HG03457 (cell line): ENCODE measurements around the gene KCND3.

Source experiments
- ATAC-seq: cut with Tn5 transposase; IDR thresholded peaks from one replicate; pipeline ENCODE4 v1.9.1; 2021; ENCODE audit warnings: moderate number of reproducible peaks; ENCODE audit not compliant: unreplicated experiment

KCND3 gene

DNA sequence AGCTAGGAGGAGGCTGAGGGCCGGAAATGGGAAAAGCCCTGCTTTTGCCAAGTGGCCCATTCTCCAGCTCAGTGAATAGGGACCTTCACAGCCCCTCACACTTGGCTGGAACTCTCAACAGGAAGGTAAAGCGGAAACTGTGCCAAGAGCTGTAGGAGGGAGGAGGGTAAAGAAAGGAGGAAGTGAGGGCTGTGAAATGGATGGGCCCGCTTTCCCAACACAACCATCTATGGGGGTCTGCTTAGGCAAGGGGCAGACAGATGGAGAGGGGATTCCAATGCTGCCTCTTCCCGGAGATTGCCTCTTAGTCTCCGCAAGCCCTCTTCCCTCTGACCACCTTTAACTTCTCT is 255.5 kb downstream of the KCND3 start:
- no peak for ATAC-seq

- no peak for ATAC-seq
These were observed 256.1 kb downstream of the KCND3 start for GRCh38 chr1:111733183-111733991.

GRCh38 chr1:111732718-111733117 is 256.8 kb downstream of the KCND3 start:
- no peak for ATAC-seq

DNA sequence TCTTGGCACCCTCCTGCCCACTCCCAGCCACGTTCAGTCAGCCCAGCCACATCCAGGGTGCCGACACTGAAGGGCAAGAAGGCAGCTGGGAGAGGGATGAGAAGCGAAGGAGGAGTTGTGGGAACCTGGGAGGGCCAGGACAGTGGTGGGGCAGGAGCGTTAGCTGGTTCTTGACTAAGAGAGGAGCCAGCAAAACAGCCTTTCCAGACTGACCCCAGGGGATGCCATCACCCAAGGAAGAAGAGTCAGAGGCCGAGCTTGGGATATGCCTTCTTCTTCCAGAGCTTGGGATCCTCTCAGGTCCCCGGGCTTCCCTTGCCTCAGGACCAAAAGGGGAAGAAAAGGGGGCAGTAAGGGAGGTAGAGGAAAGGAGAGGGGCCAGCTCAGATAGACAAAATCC is 257.5 kb downstream of the KCND3 start:
- ATAC-seq = no peak

GRCh38 chr1:111730706-111731105 is 258.8 kb downstream of the KCND3 start:
- no peak for ATAC-seq

GRCh38 chr1:111729946-111730681 is 259.4 kb downstream of the KCND3 start:
- ATAC-seq = no peak

GRCh38 chr1:111729271-111729921 is 260.1 kb downstream of the KCND3 start:
- no peak for ATAC-seq

GRCh38 chr1:111727056-111727455 is 262.4 kb downstream of the KCND3 start:
- ATAC-seq = no peak

- no peak for ATAC-seq
These were observed 264.3 kb downstream of the KCND3 start for GRCh38 chr1:111725192-111725591.

DNA sequence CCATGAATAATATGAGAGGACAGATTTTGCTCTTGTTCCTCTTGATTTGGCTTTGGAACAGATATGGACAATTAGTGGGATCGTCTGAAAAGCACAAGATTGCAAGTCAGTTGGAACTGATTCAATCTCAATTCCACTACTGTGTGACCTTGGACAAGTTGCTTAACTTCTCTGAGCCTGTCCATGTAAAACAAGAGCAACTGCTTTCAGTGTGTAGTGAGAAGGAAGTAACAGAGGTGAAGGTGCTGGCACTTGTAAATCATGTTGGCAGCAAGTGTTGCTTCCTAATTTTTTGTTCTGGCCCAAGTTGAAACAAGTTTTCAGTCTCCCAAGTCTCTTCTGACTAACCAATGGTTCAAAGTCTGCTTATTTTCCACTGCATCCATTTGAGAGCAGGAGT is 265.6 kb downstream of the KCND3 start:
- ATAC-seq = no peak

GRCh38 chr1:111723091-111723806 is 266.2 kb downstream of the KCND3 start:
- ATAC-seq = no peak

DNA sequence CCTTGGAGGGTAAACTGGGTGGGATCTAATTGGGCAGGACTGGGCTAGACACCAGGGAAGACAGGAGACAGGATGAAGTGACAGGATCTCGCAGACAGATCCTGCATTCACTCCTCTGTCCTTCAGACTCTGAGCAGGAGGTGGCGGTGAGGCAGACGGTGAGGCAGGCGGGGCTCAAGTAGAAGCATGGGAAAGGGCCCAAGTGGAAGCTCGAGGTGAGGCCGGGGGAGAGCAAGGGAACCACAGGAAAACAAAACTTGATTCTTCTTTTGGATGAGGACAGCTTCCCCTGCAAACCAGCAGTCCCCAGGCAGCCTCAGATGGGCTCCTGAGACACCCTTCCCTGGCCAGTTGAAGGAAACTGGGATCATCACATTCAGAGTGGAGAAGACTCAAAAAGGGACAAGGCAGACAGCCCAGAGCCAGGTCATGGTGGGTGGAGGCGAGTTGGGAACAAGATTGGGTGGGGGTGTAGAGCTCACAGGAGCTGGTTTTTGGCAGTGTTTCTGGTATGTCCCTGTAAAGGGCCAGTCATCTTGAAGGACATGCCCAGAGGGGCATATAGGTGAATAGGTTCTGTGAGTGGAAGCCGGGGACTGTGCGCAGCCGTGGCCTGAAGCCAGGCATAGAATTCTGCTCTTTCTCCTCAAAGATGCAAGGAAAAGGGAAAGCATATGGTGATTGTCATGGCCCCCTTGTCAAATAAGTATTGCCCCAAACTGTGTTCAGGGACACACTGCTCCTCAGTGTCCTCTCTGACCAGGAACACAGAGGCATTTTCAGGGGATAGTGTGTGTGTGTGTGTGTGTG is 268.3 kb downstream of the KCND3 start:
- no peak for ATAC-seq
